ENCODE results near the gene AP1S1.

AP1S1 gene

GRCh38 chr7:101185258-101185839, 31.1 kb downstream of the AP1S1 start:
- no peaks in the 10 kb centered on the region for H4K20me1 ChIP-seq (ENCODE audit: insufficient read depth, low read length)
- no peak overlapping the region for H2AFZ ChIP-seq (ENCODE audit: low read length)
- H3K79me2 ChIP-seq (ENCODE audit: low read length) = no peaks in the 10 kb centered on the region
- no peaks in the 10 kb centered on the region for H3F3A ChIP-seq (ENCODE audit: insufficient read depth, low read length)
- no peaks in the 10 kb centered on the region for H3K36me3 ChIP-seq (replicated peaks; ENCODE audit: insufficient read depth, low read length)
- no peaks in the 10 kb centered on the region for H3K9me2 ChIP-seq (replicated peaks; ENCODE audit: insufficient read depth, low read length)
- H3K4me2 ChIP-seq (ENCODE audit: low read depth, low read length) = no peak overlapping the region
- no peak overlapping the region for H3K9ac ChIP-seq (ENCODE audit: low read length)
- no peak for DNase-seq
- H3K9me3 ChIP-seq (replicated peaks; ENCODE audit: insufficient read depth, low read length) = no peaks in the 10 kb centered on the region
- H3K27me3 ChIP-seq (replicated peaks; ENCODE audit: insufficient read depth, low read length) = peaks cover 71% of the 10 kb centered on the region
- H3K4me3 ChIP-seq (ENCODE audit: low read length) = no peak overlapping the region
- H3K4me1 ChIP-seq (ENCODE audit: low read length) = 0 out of 2 replicates have a peak, but pooled peaks cover 4% of the 10 kb centered on the region
- TF ChIP-seq EZH2phosphoT487 (IDR thresholded peaks at IDR 0.05; ENCODE audit: low read length) = no peak
- TF ChIP-seq EZH2 (optimal IDR thresholded peaks at IDR 0.05; ENCODE audit: low read depth, low read length) = no peak
- TF ChIP-seq CTCF (IDR thresholded peaks at IDR 0.05; ENCODE audit: low read length) = no peak
- no peak overlapping the region for H3K27ac ChIP-seq (ENCODE audit: low read length)

DNA sequence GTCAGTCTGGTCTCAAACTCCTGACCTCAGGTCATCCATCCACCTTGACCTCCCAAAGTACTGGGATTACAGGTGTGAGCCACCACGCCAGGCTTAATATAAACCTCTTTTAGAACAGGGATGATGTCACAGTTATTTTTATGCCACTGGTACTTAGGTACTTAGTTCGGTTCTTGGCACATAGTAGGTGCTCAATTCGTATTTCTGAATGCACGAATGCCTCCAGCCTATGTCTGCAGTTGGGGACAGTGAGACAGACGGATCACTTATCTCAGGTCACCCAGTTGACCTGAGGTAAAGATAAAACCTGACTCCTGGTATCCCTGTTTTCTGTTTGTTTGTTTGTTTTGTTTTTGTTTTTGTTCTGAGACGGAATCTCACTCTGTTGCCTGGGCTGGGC, 31.9 kb downstream of the AP1S1 start:
- TF ChIP-seq EZH2phosphoT487 (IDR thresholded peaks at IDR 0.05; ENCODE audit: low read length) (no peak), EZH2 (optimal IDR thresholded peaks at IDR 0.05; ENCODE audit: low read depth, low read length) (no peak), CTCF (IDR thresholded peaks at IDR 0.05; ENCODE audit: low read length) (no peak)
- H3K4me1 ChIP-seq (ENCODE audit: low read length) = 0 out of 2 replicates have a peak, but pooled peaks cover 4% of the 10 kb centered on the region
- no peak overlapping the region for H3K4me3 ChIP-seq (ENCODE audit: low read length)
- H3K36me3 ChIP-seq (replicated peaks; ENCODE audit: insufficient read depth, low read length) = no peaks in the 10 kb centered on the region
- no peaks in the 10 kb centered on the region for H3K9me3 ChIP-seq (replicated peaks; ENCODE audit: insufficient read depth, low read length)
- no peak overlapping the region for H3K4me2 ChIP-seq (ENCODE audit: low read depth, low read length)
- no peaks in the 10 kb centered on the region for H4K20me1 ChIP-seq (ENCODE audit: insufficient read depth, low read length)
- H3K27me3 ChIP-seq (replicated peaks; ENCODE audit: insufficient read depth, low read length) = peaks cover 69% of the 10 kb centered on the region
- H2AFZ ChIP-seq (ENCODE audit: low read length) = no peak overlapping the region
- no peak overlapping the region for H3K27ac ChIP-seq (ENCODE audit: low read length)
- no peaks in the 10 kb centered on the region for H3F3A ChIP-seq (ENCODE audit: insufficient read depth, low read length)
- no peak for DNase-seq
- no peaks in the 10 kb centered on the region for H3K9me2 ChIP-seq (replicated peaks; ENCODE audit: insufficient read depth, low read length)
- no peaks in the 10 kb centered on the region for H3K79me2 ChIP-seq (ENCODE audit: low read length)
- no peak overlapping the region for H3K9ac ChIP-seq (ENCODE audit: low read length)

DNA sequence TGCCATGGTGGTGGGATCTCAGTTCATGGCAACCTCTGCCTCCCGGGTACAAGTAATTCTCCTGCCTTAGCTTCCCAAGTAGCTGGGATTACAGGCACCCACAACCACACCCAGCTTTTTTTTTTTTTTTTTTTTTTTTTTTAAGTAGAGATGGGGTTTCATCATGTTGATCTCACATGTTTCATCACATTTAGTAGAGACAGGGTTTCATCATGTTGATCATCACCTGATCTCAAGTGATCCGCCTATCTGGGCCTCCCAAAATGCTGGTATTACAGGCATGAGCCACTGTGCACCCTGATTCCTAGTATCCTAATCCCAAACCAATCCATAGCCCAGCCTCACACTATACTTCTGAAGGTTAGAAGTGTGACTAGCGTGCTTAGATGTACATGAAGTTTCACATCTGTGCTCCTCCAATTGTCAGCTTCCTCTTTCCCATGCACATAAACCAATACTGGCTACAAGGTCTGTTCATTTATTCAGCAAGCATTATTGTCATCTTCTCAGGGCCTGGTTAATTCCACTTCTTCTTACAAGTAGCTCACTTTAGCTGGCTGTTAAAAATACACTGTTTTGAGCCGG, 32.7 kb downstream of the AP1S1 start:
- H3K9me2 ChIP-seq (replicated peaks; ENCODE audit: insufficient read depth, low read length) = no peaks in the 10 kb centered on the region
- H3K79me2 ChIP-seq (ENCODE audit: low read length) = no peaks in the 10 kb centered on the region
- DNase-seq = no peak
- TF ChIP-seq EZH2 (optimal IDR thresholded peaks at IDR 0.05; ENCODE audit: low read depth, low read length) (no peak), CTCF (IDR thresholded peaks at IDR 0.05; ENCODE audit: low read length) (no peak), EZH2phosphoT487 (IDR thresholded peaks at IDR 0.05; ENCODE audit: low read length) (no peak)
- no peak overlapping the region for H3K27ac ChIP-seq (ENCODE audit: low read length)
- no peaks in the 10 kb centered on the region for H3F3A ChIP-seq (ENCODE audit: insufficient read depth, low read length)
- H3K4me3 ChIP-seq (ENCODE audit: low read length) = no peak overlapping the region
- H3K9ac ChIP-seq (ENCODE audit: low read length) = no peak overlapping the region
- H3K36me3 ChIP-seq (replicated peaks; ENCODE audit: insufficient read depth, low read length) = no peaks in the 10 kb centered on the region
- no peak overlapping the region for H2AFZ ChIP-seq (ENCODE audit: low read length)
- H4K20me1 ChIP-seq (ENCODE audit: insufficient read depth, low read length) = no peaks in the 10 kb centered on the region
- no peaks in the 10 kb centered on the region for H3K9me3 ChIP-seq (replicated peaks; ENCODE audit: insufficient read depth, low read length)
- H3K4me1 ChIP-seq (ENCODE audit: low read length) = 0 out of 2 replicates have a peak, but pooled peaks cover 3% of the 10 kb centered on the region
- no peak overlapping the region for H3K4me2 ChIP-seq (ENCODE audit: low read depth, low read length)
- H3K27me3 ChIP-seq (replicated peaks; ENCODE audit: insufficient read depth, low read length) = peaks cover 72% of the 10 kb centered on the region
